ENCODE data around the gene PDSS1.

Gene PDSS1

DNA sequence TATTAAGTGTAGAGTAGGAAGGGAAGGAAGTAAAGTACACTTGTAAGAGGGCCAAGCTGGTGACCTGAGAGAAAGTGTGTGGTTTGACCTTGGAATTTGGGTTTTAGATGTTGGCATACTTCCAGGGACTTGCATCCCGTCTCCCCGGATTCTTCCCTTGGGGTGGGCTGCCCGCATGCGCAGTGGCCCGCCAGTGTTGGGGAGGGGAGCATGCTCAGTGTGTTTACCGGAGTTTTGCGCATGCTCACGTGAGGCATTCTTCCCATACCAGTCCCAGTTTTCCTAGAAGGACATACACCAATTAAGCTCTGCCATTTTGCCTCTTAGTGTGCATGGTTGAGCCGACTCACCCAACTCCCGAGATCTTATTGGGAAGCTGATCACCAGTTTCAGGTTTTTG lies 9.4 kb downstream of the PDSS1 start:
- Histone ChIP-seq H3K4me1 (ENCODE audit: low read length) (no peaks in the 10 kb centered on the region), H3K36me3 (replicated peaks; ENCODE audit: low read depth, low read length) (peaks cover 11% of the 10 kb centered on the region)

DNA sequence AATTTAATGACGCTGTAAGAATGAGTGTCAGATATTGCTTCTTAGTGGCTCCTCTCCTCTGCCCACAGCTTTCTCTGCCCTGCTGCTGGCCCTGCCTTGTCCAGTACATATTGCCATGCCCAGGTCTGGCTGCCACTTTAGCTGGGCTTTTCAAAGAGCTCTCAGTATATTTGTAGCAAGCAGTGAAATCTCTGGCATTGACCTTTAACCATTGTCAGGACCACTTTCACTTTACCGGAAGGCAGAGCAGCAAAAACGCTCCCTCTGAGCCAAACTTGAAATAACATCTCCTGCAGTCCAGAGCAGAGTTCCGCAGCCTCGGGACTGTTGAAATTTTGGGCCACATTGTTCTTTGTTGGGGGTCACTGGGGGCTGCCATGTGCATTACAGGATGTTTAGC lies 13.8 kb downstream of the PDSS1 start:
- H3K79me2 ChIP-seq (ENCODE audit: low read length) = no peaks in the 10 kb centered on the region; the same call in 1 of the 2 replicates
- no peak overlapping the region for H2AFZ ChIP-seq (ENCODE audit: low read depth, low read length)
- peaks cover 10% of the 10 kb centered on the region for H3K36me3 ChIP-seq (replicated peaks; ENCODE audit: low read depth, low read length)
- H3K4me3 ChIP-seq (ENCODE audit: low read length) = no peak overlapping the region
- no peak overlapping the region for H3K9ac ChIP-seq (ENCODE audit: low read length)
- no peaks in the 10 kb centered on the region for H3K4me1 ChIP-seq (ENCODE audit: low read length)
- H3K9me3 ChIP-seq (ENCODE audit: insufficient read depth, low read length) = no peaks in the 10 kb centered on the region
- no peaks in the 10 kb centered on the region for H3K27me3 ChIP-seq (ENCODE audit: low read depth, low read length)
- TF ChIP-seq EZH2phosphoT487 (IDR thresholded peaks at IDR 0.05; ENCODE audit: low read depth) = no peak
- TF ChIP-seq, protein P1, sequence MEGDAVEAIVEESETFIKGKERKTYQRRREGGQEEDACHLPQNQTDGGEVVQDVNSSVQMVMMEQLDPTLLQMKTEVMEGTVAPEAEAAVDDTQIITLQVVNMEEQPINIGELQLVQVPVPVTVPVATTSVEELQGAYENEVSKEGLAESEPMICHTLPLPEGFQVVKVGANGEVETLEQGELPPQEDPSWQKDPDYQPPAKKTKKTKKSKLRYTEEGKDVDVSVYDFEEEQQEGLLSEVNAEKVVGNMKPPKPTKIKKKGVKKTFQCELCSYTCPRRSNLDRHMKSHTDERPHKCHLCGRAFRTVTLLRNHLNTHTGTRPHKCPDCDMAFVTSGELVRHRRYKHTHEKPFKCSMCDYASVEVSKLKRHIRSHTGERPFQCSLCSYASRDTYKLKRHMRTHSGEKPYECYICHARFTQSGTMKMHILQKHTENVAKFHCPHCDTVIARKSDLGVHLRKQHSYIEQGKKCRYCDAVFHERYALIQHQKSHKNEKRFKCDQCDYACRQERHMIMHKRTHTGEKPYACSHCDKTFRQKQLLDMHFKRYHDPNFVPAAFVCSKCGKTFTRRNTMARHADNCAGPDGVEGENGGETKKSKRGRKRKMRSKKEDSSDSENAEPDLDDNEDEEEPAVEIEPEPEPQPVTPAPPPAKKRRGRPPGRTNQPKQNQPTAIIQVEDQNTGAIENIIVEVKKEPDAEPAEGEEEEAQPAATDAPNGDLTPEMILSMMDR (IDR thresholded peaks at IDR 0.05; ENCODE audit: low read depth, low read length) = no peak
- no peaks in the 10 kb centered on the region for H4K20me1 ChIP-seq (ENCODE audit: insufficient read depth, low read length)
- H3K4me2 ChIP-seq (ENCODE audit: low read length) = no peak overlapping the region
- H3K27ac ChIP-seq (ENCODE audit: low read length) = no peak overlapping the region

More for the DNA sequence above, 9.4 kb downstream of the PDSS1 start:
- no peak overlapping the region for H3K4me3 ChIP-seq (ENCODE audit: low read length)
- H3K4me2 ChIP-seq (ENCODE audit: low read length) = no peak overlapping the region
- no peaks in the 10 kb centered on the region for H3K27me3 ChIP-seq (ENCODE audit: low read depth, low read length)
- TF ChIP-seq, protein P1 (IDR thresholded peaks at IDR 0.05; ENCODE audit: low read depth, low read length) = no peak
- H3K27ac ChIP-seq (ENCODE audit: low read length) = no peak overlapping the region
- H3K9ac ChIP-seq (ENCODE audit: low read length) = no peak overlapping the region
- H3K9me3 ChIP-seq (ENCODE audit: insufficient read depth, low read length) = no peaks in the 10 kb centered on the region
- no peak overlapping the region for H2AFZ ChIP-seq (ENCODE audit: low read depth, low read length)
- peaks cover 16% of the 10 kb centered on the region for H3K79me2 ChIP-seq (ENCODE audit: low read length)
- no peaks in the 10 kb centered on the region for H4K20me1 ChIP-seq (ENCODE audit: insufficient read depth, low read length)

DNA sequence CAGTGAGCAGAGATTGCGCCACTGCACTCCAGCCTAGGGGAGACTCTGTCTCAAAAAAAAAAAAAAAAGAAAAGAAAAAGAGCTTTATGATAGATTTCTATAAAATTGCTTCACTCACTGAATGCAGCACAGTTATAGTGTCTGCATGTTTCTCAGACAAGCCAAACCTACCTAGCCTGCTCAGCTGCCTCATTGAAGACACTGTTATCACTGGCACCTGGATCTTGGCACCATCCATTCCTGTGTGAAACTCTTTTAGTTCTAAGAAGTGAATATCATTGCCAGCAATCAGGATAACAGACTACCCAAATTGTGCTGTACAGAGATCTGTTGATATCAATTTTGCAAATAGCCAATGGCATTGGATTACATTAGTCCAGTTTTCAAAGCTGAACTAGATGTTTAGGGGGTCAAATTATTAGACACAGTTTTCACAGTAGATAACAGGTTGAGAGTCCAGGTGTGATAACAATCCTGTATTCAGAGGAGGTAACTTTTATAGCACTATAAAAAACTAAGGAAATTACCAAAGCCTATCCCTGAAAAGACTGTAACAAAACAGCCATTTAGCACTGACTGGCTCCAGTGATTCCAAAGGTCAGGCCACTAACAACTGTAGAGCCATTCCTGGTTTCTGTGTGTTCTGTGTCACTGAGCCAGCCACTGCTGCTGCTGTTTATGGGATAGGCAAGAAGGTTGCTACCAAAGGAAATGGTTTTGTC lies 17.1 kb downstream of the PDSS1 start:
- H3K4me3 ChIP-seq (ENCODE audit: low read length) = no peak overlapping the region
- H3K4me1 ChIP-seq (ENCODE audit: low read length) = no peaks in the 10 kb centered on the region
- H2AFZ ChIP-seq (ENCODE audit: low read depth, low read length) = no peak overlapping the region
- H3K9ac ChIP-seq (ENCODE audit: low read length) = no peak overlapping the region
- no peaks in the 10 kb centered on the region for H3K9me3 ChIP-seq (ENCODE audit: insufficient read depth, low read length)
- peaks cover 9% of the 10 kb centered on the region for H3K36me3 ChIP-seq (replicated peaks; ENCODE audit: low read depth, low read length)
- no peaks in the 10 kb centered on the region for H3K27me3 ChIP-seq (ENCODE audit: low read depth, low read length)
- TF ChIP-seq EZH2phosphoT487 (IDR thresholded peaks at IDR 0.05; ENCODE audit: low read depth) = no peak
- TF ChIP-seq, protein P1 (IDR thresholded peaks at IDR 0.05; ENCODE audit: low read depth, low read length) = no peak
- H3K27ac ChIP-seq (ENCODE audit: low read length) = no peak overlapping the region
- no peaks in the 10 kb centered on the region for H4K20me1 ChIP-seq (ENCODE audit: insufficient read depth, low read length)
- H3K79me2 ChIP-seq (ENCODE audit: low read length) = no peaks in the 10 kb centered on the region
- no peak overlapping the region for H3K4me2 ChIP-seq (ENCODE audit: low read length)

DNA sequence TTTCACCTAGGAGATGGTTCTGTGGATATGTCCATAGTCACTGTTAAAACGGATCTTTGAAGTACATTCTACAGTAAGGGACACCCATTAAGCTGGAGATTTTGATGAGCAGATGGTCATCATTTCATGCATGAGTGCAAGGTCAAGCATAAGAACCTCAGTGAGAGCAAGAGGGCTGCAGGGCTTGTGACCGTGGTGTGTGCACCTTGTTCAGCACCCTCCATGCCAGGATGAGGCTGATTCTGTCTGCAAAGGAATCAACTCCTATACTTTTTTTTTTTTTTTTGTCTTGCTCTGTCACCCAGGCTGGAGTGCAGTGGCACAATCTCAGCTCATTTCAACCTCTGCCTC lies 17.6 kb downstream of the PDSS1 start:
- Histone ChIP-seq H3K4me3 (ENCODE audit: low read length) (no peak overlapping the region), H3K4me2 (ENCODE audit: low read length) (no peak overlapping the region), H3K36me3 (replicated peaks; ENCODE audit: low read depth, low read length) (peaks cover 9% of the 10 kb centered on the region), H3K9me3 (ENCODE audit: insufficient read depth, low read length) (no peaks in the 10 kb centered on the region), H4K20me1 (ENCODE audit: insufficient read depth, low read length) (no peaks in the 10 kb centered on the region), H3K27me3 (ENCODE audit: low read depth, low read length) (no peaks in the 10 kb centered on the region), H3K79me2 (ENCODE audit: low read length) (no peaks in the 10 kb centered on the region), H3K9ac (ENCODE audit: low read length) (no peak overlapping the region), H3K27ac (ENCODE audit: low read length) (no peak overlapping the region), H2AFZ (ENCODE audit: low read depth, low read length) (no peak overlapping the region), H3K4me1 (ENCODE audit: low read length) (no peaks in the 10 kb centered on the region)
- TF ChIP-seq, protein P1 (IDR thresholded peaks at IDR 0.05; ENCODE audit: low read depth, low read length) = no peak
- TF ChIP-seq EZH2phosphoT487 (IDR thresholded peaks at IDR 0.05; ENCODE audit: low read depth) = no peak
